H1 (cell line): Measurements from ENCODE around the gene SLC39A10. TPM values are rescaled to one million over a fixed set of nuclear protein-coding genes. Genes with fewer than 3 reads are reported as not detected.

Experiments used
- CTCF ChIA-PET: fragments of 300-600 bp; sonication (Branson Sonifier 250); formaldehyde crosslinking; loops from one replicate; lab custom pipeline; 2021; ENCODE audit not compliant: partially characterized antibody; lab: Charles Lee
- POLR2A ChIA-PET: fragments of 300-600 bp; sonication (Branson Sonifier 250); formaldehyde crosslinking; loops from one replicate; lab custom pipeline; 2021; ENCODE audit warnings: inconsistent platforms; ENCODE audit not compliant: partially characterized antibody; lab: Charles Lee
- DNase-seq, 2 experiments: peaks; one replicate each; pipeline versions ENCODE4 v3.0.0 to v3.0.0-alpha.2; 2010 to 2022; ENCODE audit warnings: low spot score in 2 of 2, low read depth in 1 of 2, mixed read lengths in 1 of 2
- FAIRE-seq: peaks from 2 replicates; lab custom pipeline; 2011; peaks lifted over from hg19 to GRCh38; lab: Jason Lieb, UNC
- H2AFZ ChIP-seq: 2 replicates; pipeline ENCODE4 v1.8.1; 2012; ENCODE audit warnings: low read length, inconsistent platforms
- H2AK5ac ChIP-seq: 2 replicates; pipeline ENCODE4 v1.6.1; 2013; ENCODE audit warnings: low read depth, low read length
- H2BK120ac ChIP-seq: replicated peaks from 2 replicates; pipeline ENCODE3; 2013; ENCODE audit warnings: low read depth, low read length, inconsistent platforms
- H2BK12ac ChIP-seq: 2 replicates; pipeline ENCODE4 v1.6.1; 2013; ENCODE audit warnings: low read depth, low read length
- H2BK15ac ChIP-seq: 2 replicates; pipeline ENCODE4 v1.6.1; 2013; ENCODE audit warnings: low read length
- H2BK20ac ChIP-seq: 2 replicates; pipeline ENCODE4 v1.6.1; 2013; ENCODE audit warnings: low read length
- H2BK5ac ChIP-seq: 2 replicates; pipeline ENCODE4 v1.6.1; 2013; ENCODE audit warnings: low read depth, low read length
- H3K14ac ChIP-seq: 2 replicates; pipeline ENCODE4 v1.6.1; 2013; ENCODE audit warnings: inconsistent platforms; ENCODE audit not compliant: insufficient read length
- H3K18ac ChIP-seq: 2 replicates; pipeline ENCODE4 v1.6.1; 2013; ENCODE audit warnings: low read length; ENCODE audit errors: extremely low read depth
- H3K23ac ChIP-seq: 2 replicates; pipeline ENCODE4 v1.6.1; 2013; ENCODE audit warnings: inconsistent platforms; ENCODE audit not compliant: insufficient read length
- H3K23me2 ChIP-seq: 2 replicates; pipeline ENCODE4 v1.6.1; 2013; ENCODE audit warnings: low read depth, low read length
- H3K27ac ChIP-seq: 2 replicates; pipeline ENCODE4 v1.6.1; 2011; ENCODE audit warnings: low read depth, low read length, inconsistent platforms
- H3K27me3 ChIP-seq, 4 experiments: replicated peaks in 1 of 4; 1 replicate in 1 of 4; 2 replicates in 3 of 4; pipeline versions ENCODE4 v1.6.1 to v1.8.1; 2011 to 2013; ENCODE audit warnings: low read length in 3 of 4, mild to moderate bottlenecking in 3 of 4, inconsistent platforms in 2 of 4, mixed read lengths in 2 of 4, moderate library complexity in 1 of 4; ENCODE audit not compliant: control insufficient read depth in 3 of 4, insufficient read depth in 3 of 4; ENCODE audit errors: extremely low read depth in 1 of 4
- H3K36me3 ChIP-seq, 4 experiments: 2 replicates each; pipeline versions ENCODE4 v1.6.1 to v1.8.1; 2011 to 2013; ENCODE audit warnings: mild to moderate bottlenecking in 4 of 4, low read length in 3 of 4, moderate library complexity in 2 of 4, control low read depth in 1 of 4, inconsistent platforms in 1 of 4; ENCODE audit not compliant: insufficient read depth in 4 of 4, control insufficient read depth in 2 of 4
- H3K4ac ChIP-seq: replicated peaks from 2 replicates; pipeline ENCODE3; 2013; ENCODE audit warnings: low read length, low read depth, mixed read lengths, inconsistent platforms; ENCODE audit not compliant: insufficient read length
- H3K4me1 ChIP-seq, 4 experiments: replicated peaks in 1 of 4; 1 replicate in 1 of 4; 2 replicates in 3 of 4; pipeline versions ENCODE4 v1.6.1 to v1.8.1; 2011 to 2013; ENCODE audit warnings: low read length in 3 of 4, inconsistent platforms in 2 of 4, mixed read lengths in 1 of 4; ENCODE audit not compliant: insufficient read depth in 4 of 4, control insufficient read depth in 3 of 4
- H3K4me2 ChIP-seq, 2 experiments: 2 replicates each; pipeline versions ENCODE4 v1.6.1 to v1.8.1; 2011 to 2013; ENCODE audit warnings: low read depth in 2 of 2, low read length in 2 of 2, control low read depth in 1 of 2, inconsistent platforms in 1 of 2, mild to moderate bottlenecking in 1 of 2; ENCODE audit not compliant: insufficient read depth in 1 of 2
- H3K4me3 ChIP-seq, 4 experiments: fragments of 200-600, 300-600 bp in 1 of 4; sonication (generic), shearing (Covaris generic), sonication (Bioruptor Twin) in 1 of 4; 2 replicates each; pipeline versions ENCODE4 v1.5.1 to v1.8.1; 2011 to 2016; ENCODE audit warnings: low read length in 4 of 4, low read depth in 3 of 4, control low read depth in 2 of 4, inconsistent platforms in 2 of 4, mild to moderate bottlenecking in 2 of 4, mixed read lengths in 1 of 4, moderate library complexity in 1 of 4; ENCODE audit not compliant: insufficient read depth in 2 of 4; ENCODE audit errors: extremely low read depth in 1 of 4
- H3K56ac ChIP-seq: replicated peaks from 2 replicates; pipeline ENCODE3; 2013; ENCODE audit warnings: low read depth, mild to moderate bottlenecking, mixed read lengths, low read length, inconsistent platforms; ENCODE audit not compliant: insufficient read length
- H3K79me1 ChIP-seq: 2 replicates; pipeline ENCODE4 v1.6.1; 2013; ENCODE audit warnings: low read depth, low read length, control low read depth
- H3K79me2 ChIP-seq, 2 experiments: 2 replicates each; pipeline versions ENCODE4 v1.6.1 to v1.8.1; 2012 to 2013; ENCODE audit warnings: low read length in 2 of 2, mild to moderate bottlenecking in 2 of 2, inconsistent platforms in 1 of 2; ENCODE audit not compliant: insufficient read depth in 2 of 2, control insufficient read depth in 1 of 2
- H3K9ac ChIP-seq, 4 experiments: replicated peaks in 1 of 4; 1 replicate in 1 of 4; 2 replicates in 3 of 4; pipeline versions ENCODE4 v1.6.1 to v1.8.1; 2011 to 2013; ENCODE audit warnings: low read depth in 3 of 4, low read length in 3 of 4, control low read depth in 2 of 4, mild to moderate bottlenecking in 2 of 4, moderate library complexity in 2 of 4, inconsistent platforms in 1 of 4; ENCODE audit errors: extremely low read depth in 1 of 4
- H3K9me3 ChIP-seq, 2 experiments: 2 replicates each; pipeline versions ENCODE4 v1.6.1 to v1.8.1; 2012 to 2013; ENCODE audit warnings: mild to moderate bottlenecking in 2 of 2, moderate library complexity in 2 of 2, control low read depth in 1 of 2, inconsistent platforms in 1 of 2, low read depth in 1 of 2, low read length in 1 of 2, mixed read lengths in 1 of 2; ENCODE audit not compliant: insufficient read depth in 2 of 2
- H4K20me1 ChIP-seq, 2 experiments: replicated peaks in 1 of 2; 2 replicates each; pipeline versions ENCODE3 to v1.8.1; 2011 to 2013; ENCODE audit warnings: inconsistent platforms in 2 of 2, low read length in 2 of 2, mild to moderate bottlenecking in 1 of 2; ENCODE audit not compliant: insufficient read depth in 2 of 2, control insufficient read depth in 1 of 2
- H4K5ac ChIP-seq: 2 replicates; pipeline ENCODE4 v1.6.1; 2013; ENCODE audit warnings: low read length, low read depth, mixed read lengths, inconsistent platforms; ENCODE audit not compliant: insufficient read length
- H4K8ac ChIP-seq: 2 replicates; pipeline ENCODE4 v1.8.0; 2013; ENCODE audit warnings: mild to moderate bottlenecking, moderate library complexity, low read length, inconsistent platforms; ENCODE audit not compliant: insufficient read depth; ENCODE audit errors: extremely low read depth
- H4K91ac ChIP-seq: replicated peaks from 2 replicates; pipeline ENCODE3; 2013; ENCODE audit warnings: low read length, mixed read lengths, inconsistent platforms; ENCODE audit not compliant: insufficient read length
- BRCA1 ChIP-seq: IDR thresholded peaks from 2 replicates; pipeline ENCODE4 v1.6.1; 2012; ENCODE audit warnings: low read depth, low read length, improper control_type of control experiment
- CHD1 ChIP-seq: IDR thresholded peaks from 2 replicates; pipeline ENCODE4 v1.6.1; 2012; ENCODE audit warnings: low read depth, low read length, improper control_type of control experiment
- KDM1A ChIP-seq: fragments of 200-600, 300-600 bp; sonication (generic); IDR thresholded peaks from 2 replicates; pipeline ENCODE4 v1.7.1; 2016; ENCODE audit warnings: mild to moderate bottlenecking, low read length, borderline replicate concordance
- PHF8 ChIP-seq: fragments of 200-600 bp; sonication (generic); conservative IDR thresholded peaks from 2 replicates; pipeline ENCODE4 v1.7.1; 2012; ENCODE audit warnings: low read depth, mild to moderate bottlenecking, inconsistent platforms, low read length, moderate library complexity
- POLR2AphosphoS5 ChIP-seq: IDR thresholded peaks from 2 replicates; pipeline ENCODE4 v1.6.1; 2011; ENCODE audit warnings: low read depth, low read length
- SAP30 ChIP-seq: fragments of 300-600 bp; sonication (generic); IDR thresholded peaks from 2 replicates; pipeline ENCODE4 v1.7.1; 2012; ENCODE audit warnings: low read length, moderate library complexity, mild to moderate bottlenecking, inconsistent platforms; ENCODE audit not compliant: insufficient read depth, insufficient replicate concordance
- SP4 ChIP-seq: IDR thresholded peaks from 2 replicates; pipeline ENCODE4 v1.6.1; 2012; ENCODE audit warnings: low read length, inconsistent platforms
- WGBS, 2 experiments: shearing (Covaris generic) in 1 of 2; methylation state at CpG; one replicate each; pipeline versions ENCODE4 v1.1.6 to v1.1.7; 2013 to 2015; ENCODE audit warnings: low lambda C conversion rate in 2 of 2, mixed read lengths in 2 of 2, inconsistent platforms in 1 of 2, low coverage in 1 of 2, missing lambda C conversion rate in 1 of 2; ENCODE audit not compliant: insufficient replicate concordance in 2 of 2, insufficient coverage in 1 of 2, insufficient read length in 1 of 2; ENCODE audit errors: extremely low coverage in 1 of 2, missing lambda C conversion rate in 1 of 2; 5-methylcytosine and 5-hydroxymethylcytosine counted together
- polyA plus RNA-seq, 7 experiments: library from polyadenylated mRNA; depleted of rRNA in 3 of 7; stranded (reverse) in 5 of 7; unstranded in 2 of 7; fragments of >200 nt in 5 of 7; fragments of 200-250 nt in 2 of 7; gene quantifications; 1 replicate in 5 of 7; 2 replicates in 1 of 7; 4 replicates in 1 of 7; pipeline versions ENCODE4 v1.2.1 to v1.2.3, GENCODE V29; 2011 to 2013; ENCODE audit warnings: missing spikeins in 2 of 7, mixed read lengths in 2 of 7
- total RNA-seq: library from RNA; stranded (reverse); fragmentation: NEBNext Ultra II Directional; extraction: Animal tissue kit (Norgen Biotek cat#: 25700); gene quantifications from 2 replicates; pipeline ENCODE4 v1.2.1, GENCODE V29; 2021

The SLC39A10 gene
- total and polyA plus RNA-seq, 2 of the 8 experiments (the other 6 are each of a cell fraction or from before 2014, with no cell fraction given), result 68.1 to 234 TPM

DNA sequence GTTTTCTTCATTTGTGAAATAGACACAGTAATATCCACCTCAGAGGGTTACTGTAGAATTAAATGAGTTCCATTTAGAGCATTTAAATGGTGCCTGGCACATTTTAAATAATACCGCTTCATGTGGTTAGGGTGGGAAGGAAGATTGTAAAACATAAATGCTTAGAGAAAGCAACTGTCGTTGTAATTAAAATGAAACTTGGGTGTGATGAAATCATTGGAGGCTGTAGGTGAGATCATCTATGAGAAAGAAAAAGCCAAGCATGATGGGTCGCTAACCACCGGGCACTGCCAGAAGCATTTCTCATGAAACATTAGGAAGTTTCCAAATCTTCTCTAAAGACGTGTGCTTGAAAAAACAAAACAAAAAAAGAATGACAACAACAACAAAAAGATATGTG, 8.2 kb upstream of the SLC39A10 start:
- TF ChIP-seq BRCA1, result no peak
- TF ChIP-seq KDM1A, result no peak
- no peak for TF ChIP-seq CHD1
- no peak for TF ChIP-seq POLR2AphosphoS5
- TF ChIP-seq SP4, result no peak
- TF ChIP-seq PHF8, result no peak
- no peak for TF ChIP-seq SAP30
- Histone ChIP-seq H2BK12ac (no peak overlapping the region), H2BK15ac (no peak overlapping the region), H3K23me2 (no peaks in the 10 kb centered on the region), H3K27ac (no peak overlapping the region), H3K4me2 (no peak overlapping the region), H3K79me2 (0 out of 4 replicates have a peak, but pooled peaks cover 0 to 5% of the 10 kb centered on the region in 2 experiments), H2BK20ac (no peak overlapping the region), H4K8ac (no peak overlapping the region), H3K27me3 (no peaks in the 10 kb centered on the region), H2AFZ (no peak overlapping the region), H2BK120ac (no peak overlapping the region), H3K36me3 (no peaks in the 10 kb centered on the region; a peak in 1 of 8 replicates), H3K4me3 (no peak overlapping the region), H2AK5ac (no peak overlapping the region), H4K91ac (no peak overlapping the region), H2BK5ac (no peak overlapping the region), H3K14ac (no peak overlapping the region), H4K5ac (no peak overlapping the region), H3K9ac (no peak overlapping the region), H3K9me3 (no peaks in the 10 kb centered on the region), H3K56ac (no peak overlapping the region), H3K23ac (no peak overlapping the region), H4K20me1 (no peaks in the 10 kb centered on the region), H3K79me1 (no peaks in the 10 kb centered on the region), H3K18ac (no peak overlapping the region), H3K4me1 (peaks cover 0 to 11% (median 6%) of the 10 kb centered on the region in 4 experiments; a peak in 2 of 7 replicates), H3K4ac (no peak overlapping the region)
- ChIA-PET POLR2A (interaction anchor here (1.4 to 2.1 kb wide), 2 partner anchors 8 to 9 kb away, joined by 3 to 6 read pairs; partner anchors contain the start of gene SLC39A10), CTCF (no interaction called here)
- WGBS, 2 experiments, result 92% methylated on average over 5 of the region's 5 CpGs; no CpG with 5 or more reads in 1 of the 2 experiments
- no peak for FAIRE-seq
- no peak for DNase-seq
